Stomach (tissue), 9 donors: ENCODE results near the gene UBAC1. TPM values are rescaled to one million over a fixed set of nuclear protein-coding genes. Genes with fewer than 3 reads are reported as not detected.

ENCODE experiments used
- DNase-seq, 2 donors: peaks; one replicate each; pipeline versions ENCODE4 v3.0.0 to v3.0.0-alpha.2; 2013 to 2019
- H3K27ac ChIP-seq, 5 donors: fragments of 200-600 bp in 4 of 5; sonication (generic) in 4 of 5; one replicate each; pipeline ENCODE4 v1.5.1; 2013 to 2019; ENCODE audit warnings: mild to moderate bottlenecking in 1 of 5, moderate library complexity in 1 of 5
- H3K27me3 ChIP-seq, 3 donors: fragments of 200-600 bp; sonication (generic); one replicate each; pipeline ENCODE4 v1.5.1; 2017 to 2019; ENCODE audit warnings: mixed run types in 1 of 3
- H3K36me3 ChIP-seq, 4 donors: fragments of 200-600 bp; sonication (generic); 1 replicate in 3 of 4; 2 replicates in 1 of 4; pipeline ENCODE4 v1.5.1; 2016 to 2019
- H3K4me1 ChIP-seq, 4 donors: fragments of 200-600 bp; sonication (generic); one replicate each; pipeline ENCODE4 v1.5.1; 2016 to 2019
- H3K4me3 ChIP-seq, 4 donors: fragments of 200-600 bp; sonication (generic) in 3 of 4; one replicate each; pipeline ENCODE4 v1.5.1; 2016 to 2019; ENCODE audit warnings: mild to moderate bottlenecking in 1 of 4
- H3K9me3 ChIP-seq, 4 donors: fragments of 200-600 bp; sonication (generic); one replicate each; pipeline ENCODE4 v1.5.1; 2016 to 2019
- CTCF ChIP-seq, 7 experiments: fragments of 450-650 bp in 4 of 7; fragments of 200-600 bp in 3 of 7; sonication (generic) in 3 of 7; IDR thresholded peaks; one replicate each; pipeline ENCODE4 v1.5.1; 2016 to 2019; ENCODE audit warnings: antibody characterized with exemption in 7 of 7, control low read depth in 2 of 7, mild to moderate bottlenecking in 1 of 7
- EP300 ChIP-seq: sonication (generic); formaldehyde crosslinking; IDR thresholded peaks from one replicate; pipeline ENCODE4 v1.6.1; 2017; ENCODE audit warnings: antibody characterized with exemption
- POLR2A ChIP-seq, 4 donors: fragments of 450-650 bp; IDR thresholded peaks; one replicate each; pipeline ENCODE4 v1.6.1; 2016; ENCODE audit warnings: antibody characterized with exemption in 4 of 4, control low read depth in 2 of 4, mild to moderate bottlenecking in 1 of 4, moderate library complexity in 1 of 4
- POLR2AphosphoS5 ChIP-seq, 3 donors: sonication (generic); formaldehyde crosslinking; IDR thresholded peaks; one replicate each; pipeline ENCODE4 v1.6.1; 2016; ENCODE audit warnings: antibody characterized with exemption in 3 of 3
- WGBS, 5 donors: extraction: QIAGEN DNeasy Blood & Tissue Kit in 3 of 5; methylation state at CpG; one replicate each; pipeline versions ENCODE4 v1.1.5 to v1.1.7; 2013 to 2018; 5-methylcytosine and 5-hydroxymethylcytosine counted together
- intact Hi-C: fragments of 100-400 bp; cut with DNase I; formaldehyde crosslinking; loops from one replicate; pipeline ENCODE4 v1.15.1; 2023; ENCODE audit warnings: low total_unique reads
- polyA plus RNA-seq, 3 donors: library from polyadenylated mRNA; stranded (reverse); fragments of 200-250 nt; gene quantifications; one replicate each; pipeline ENCODE4 v1.2.3, GENCODE V29; 2013
- total RNA-seq, 5 donors: library from RNA; depleted of rRNA; stranded (reverse); fragments of >200 nt; gene quantifications; one replicate each; pipeline versions ENCODE4 v1.1.0 to v1.2.3, GENCODE V29; 2014 to 2016
- donor health status: healthy with polysubstance abuse.
- donor health status: Bipolar disorder and iron deficiency.
- donor health status: healthy.

UBAC1 gene
- total and polyA plus RNA-seq, 8 donors: 22.6 to 70.1 (median 42.6) TPM

GRCh38 chr9:135890190-135891026, 70.8 kb downstream of the UBAC1 start:
- WGBS, 5 donors: 77 to 83% (median 79%) methylated on average over 17 to 18 of the region's 18 CpGs
- TF ChIP-seq EP300: no peak
- TF ChIP-seq POLR2AphosphoS5 (IDR thresholded peaks at IDR 0.05): no peak
- no peak for TF ChIP-seq POLR2A (IDR thresholded peaks at IDR 0.05)
- no peak for TF ChIP-seq CTCF (IDR thresholded peaks at IDR 0.05)
- H3K27me3 ChIP-seq: no peaks in the 10 kb centered on the region
- no peak overlapping the region for H3K27ac ChIP-seq
- H3K4me3 ChIP-seq: no peak overlapping the region
- intact Hi-C loops: no loop called here
- no peaks in the 10 kb centered on the region for H3K9me3 ChIP-seq
- peak; percentile 3 to 35 for DNase-seq
- H3K36me3 ChIP-seq: no peaks in the 10 kb centered on the region
- peaks cover 35 to 53% (median 45%) of the 10 kb centered on the region in 4 donors for H3K4me1 ChIP-seq

- H3K4me1 ChIP-seq: peaks cover 42 to 61% (median 51%) of the 10 kb centered on the region in 4 donors
- DNase-seq: peak in 1 of 2 donors; percentile 4
- TF ChIP-seq EP300: no peak
- TF ChIP-seq CTCF (IDR thresholded peaks at IDR 0.05): no peak
- no peak for TF ChIP-seq POLR2AphosphoS5 (IDR thresholded peaks at IDR 0.05)
- no peak for TF ChIP-seq POLR2A (IDR thresholded peaks at IDR 0.05)
- no peak overlapping the region for H3K4me3 ChIP-seq
- 87 to 92% (median 90%) methylated on average over 19 of the region's 19 CpGs for WGBS, 5 donors
- H3K36me3 ChIP-seq: no peaks in the 10 kb centered on the region
- no peak overlapping the region for H3K27ac ChIP-seq
- no peaks in the 10 kb centered on the region for H3K9me3 ChIP-seq
- H3K27me3 ChIP-seq: no peaks in the 10 kb centered on the region
- intact Hi-C loops: no loop called here
Observed at GRCh38 chr9:135889564-135890189, 71.5 kb downstream of the UBAC1 start.

GRCh38 chr9:135888766-135889394, 72.3 kb downstream of the UBAC1 start:
- intact Hi-C loops: no loop called here
- Histone ChIP-seq H3K4me3 (no peak overlapping the region), H3K27me3 (no peaks in the 10 kb centered on the region), H3K9me3 (no peaks in the 10 kb centered on the region), H3K27ac (no peak overlapping the region), H3K36me3 (no peaks in the 10 kb centered on the region), H3K4me1 (peaks cover 50 to 69% (median 58%) of the 10 kb centered on the region in 4 donors)
- 66 to 90% (median 85%) methylated on average over 10 to 13 of the region's 13 CpGs for WGBS, 5 donors
- peak; percentile 24 to 30 for DNase-seq
- no peak for TF ChIP-seq POLR2AphosphoS5 (IDR thresholded peaks at IDR 0.05)
- TF ChIP-seq CTCF (IDR thresholded peaks at IDR 0.05): no peak

- intact Hi-C loops: no loop called here
- Histone ChIP-seq H3K27ac (peak overlapping the region in 1 of 5 donors; percentile 6), H3K36me3 (no peaks in the 10 kb centered on the region), H3K4me3 (no peak overlapping the region), H3K4me1 (peaks cover 50 to 75% (median 61%) of the 10 kb centered on the region in 4 donors), H3K27me3 (no peaks in the 10 kb centered on the region), H3K9me3 (no peaks in the 10 kb centered on the region)
- peak in 1 of 2 donors; percentile 17 for DNase-seq
- WGBS, 5 donors: 83 to 86% (median 83%) methylated on average over 19 to 22 of the region's 22 CpGs
- TF ChIP-seq POLR2A (IDR thresholded peaks at IDR 0.05) (no peak), POLR2AphosphoS5 (IDR thresholded peaks at IDR 0.05) (no peak), EP300 (no peak), CTCF (IDR thresholded peaks at IDR 0.05) (no peak)
Observed at GRCh38 chr9:135888126-135888765, 72.9 kb downstream of the UBAC1 start.
